AG09319 (cell line): ENCODE measurements around the gene PSMC3.

Experiments used
- DNase-seq: peaks from one replicate; pipeline ENCODE4 v3.0.0-alpha.2; 2010; ENCODE audit warnings: low read depth; ENCODE audit errors: extremely low read depth
- TF ChIP-seq, protein P1 (sequence below): IDR thresholded peaks from 2 replicates; pipeline ENCODE4 v1.5.1; 2011; ENCODE audit warnings: low read depth, mild to moderate bottlenecking, inconsistent platforms, low read length, moderate library complexity

Gene PSMC3

GRCh38 chr11:47384498-47384897, 41.7 kb downstream of the PSMC3 start:
- TF ChIP-seq, protein P1, sequence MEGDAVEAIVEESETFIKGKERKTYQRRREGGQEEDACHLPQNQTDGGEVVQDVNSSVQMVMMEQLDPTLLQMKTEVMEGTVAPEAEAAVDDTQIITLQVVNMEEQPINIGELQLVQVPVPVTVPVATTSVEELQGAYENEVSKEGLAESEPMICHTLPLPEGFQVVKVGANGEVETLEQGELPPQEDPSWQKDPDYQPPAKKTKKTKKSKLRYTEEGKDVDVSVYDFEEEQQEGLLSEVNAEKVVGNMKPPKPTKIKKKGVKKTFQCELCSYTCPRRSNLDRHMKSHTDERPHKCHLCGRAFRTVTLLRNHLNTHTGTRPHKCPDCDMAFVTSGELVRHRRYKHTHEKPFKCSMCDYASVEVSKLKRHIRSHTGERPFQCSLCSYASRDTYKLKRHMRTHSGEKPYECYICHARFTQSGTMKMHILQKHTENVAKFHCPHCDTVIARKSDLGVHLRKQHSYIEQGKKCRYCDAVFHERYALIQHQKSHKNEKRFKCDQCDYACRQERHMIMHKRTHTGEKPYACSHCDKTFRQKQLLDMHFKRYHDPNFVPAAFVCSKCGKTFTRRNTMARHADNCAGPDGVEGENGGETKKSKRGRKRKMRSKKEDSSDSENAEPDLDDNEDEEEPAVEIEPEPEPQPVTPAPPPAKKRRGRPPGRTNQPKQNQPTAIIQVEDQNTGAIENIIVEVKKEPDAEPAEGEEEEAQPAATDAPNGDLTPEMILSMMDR: no peak
- no peak for DNase-seq

- TF ChIP-seq, protein P1: no peak
- no peak for DNase-seq
Observed at GRCh38 chr11:47383071-47383470, 43.2 kb downstream of the PSMC3 start.

GRCh38 chr11:47380078-47380477, 46.2 kb downstream of the PSMC3 start:
- TF ChIP-seq, protein P1: no peak
- DNase-seq: no peak

- TF ChIP-seq, protein P1: no peak
- no peak for DNase-seq
Observed at GRCh38 chr11:47379317-47379716, 46.9 kb downstream of the PSMC3 start.

DNA sequence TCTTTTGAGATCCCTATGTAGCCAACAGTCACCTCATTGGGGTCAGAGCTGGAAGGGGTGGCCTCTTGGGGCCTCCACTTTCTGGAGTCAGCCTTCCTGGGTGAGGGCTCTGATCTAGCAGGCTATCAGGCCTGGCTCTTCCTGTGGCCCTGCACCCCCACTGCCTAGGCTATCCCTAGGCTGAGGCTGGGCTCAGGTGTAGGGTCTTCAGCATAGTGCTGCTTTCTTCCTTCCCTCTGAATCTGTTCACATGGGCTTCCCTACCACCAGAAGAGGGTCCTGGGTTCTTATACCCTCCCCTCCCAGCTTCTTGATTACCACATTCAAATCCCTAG, 47.4 kb downstream of the PSMC3 start:
- no peak for DNase-seq
- TF ChIP-seq, protein P1: no peak

DNA sequence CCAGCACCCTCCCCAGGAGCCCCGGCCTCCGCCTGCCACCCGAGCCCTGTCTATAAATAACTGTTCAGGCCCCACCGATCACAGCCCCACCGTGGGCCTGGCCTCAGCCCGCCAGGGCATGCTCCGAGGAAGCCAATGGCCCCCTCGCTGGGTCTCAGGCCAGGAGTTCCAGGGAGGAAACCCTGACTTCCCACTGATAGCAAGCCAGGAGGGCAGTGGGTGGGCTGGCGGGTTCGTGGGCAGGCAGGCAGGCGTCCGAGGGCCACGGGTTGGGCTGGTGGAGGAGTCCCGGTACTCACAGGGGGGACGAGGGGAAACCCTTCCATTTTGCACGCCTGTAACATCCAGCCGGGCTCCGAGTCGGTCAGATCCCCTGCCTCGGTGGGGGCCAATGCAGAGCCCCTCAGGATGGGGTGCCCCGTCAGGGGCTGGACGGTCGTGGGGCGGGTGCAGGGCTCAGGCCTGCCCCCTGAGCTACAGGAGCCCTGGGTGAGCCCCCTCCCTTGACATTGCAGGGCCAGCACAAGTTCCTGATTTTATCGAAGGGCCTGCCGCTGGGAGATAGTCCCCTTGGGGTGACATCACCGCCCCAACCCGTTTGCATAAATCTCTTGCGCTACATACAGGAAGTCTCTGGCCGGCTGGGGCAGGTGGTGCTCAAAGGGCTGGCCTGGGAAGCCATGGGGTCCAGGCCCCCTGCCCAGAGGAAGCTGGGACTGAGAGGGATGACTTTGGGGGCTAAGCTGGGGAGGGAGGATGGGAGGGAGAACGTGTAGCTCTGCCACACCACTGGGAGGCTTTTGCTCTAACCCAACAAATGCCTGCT, 48.0 kb downstream of the PSMC3 start, which contains the start of gene SPI1:
TSS of gene SPI1 (minus strand) at position 538 of the 826 bp plus-strand sequence. CDS start at position 344, 194 bp downstream.
- TF ChIP-seq, protein P1: no peak
- DNase-seq: no peak

DNA sequence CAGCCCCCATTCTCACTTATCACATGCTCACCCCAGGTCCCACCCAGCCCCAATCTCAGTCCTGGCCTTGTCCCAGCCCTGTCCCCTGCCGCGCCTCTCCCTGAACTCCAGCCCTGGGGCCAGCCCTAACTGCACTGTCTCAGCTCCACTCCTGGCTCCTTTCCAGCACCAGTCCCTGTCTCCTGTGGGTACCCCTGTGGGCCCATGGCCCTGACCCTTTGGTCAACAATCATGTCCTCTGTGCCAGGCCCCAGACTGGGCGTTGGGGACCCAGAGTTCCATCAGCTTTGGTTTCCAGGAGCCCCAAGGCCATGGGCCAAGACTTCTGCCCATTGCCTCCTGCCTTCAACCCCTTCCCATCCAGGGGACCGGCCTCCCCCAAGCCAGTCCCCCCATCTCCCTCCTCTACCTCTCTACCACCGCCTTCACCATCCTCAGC, 48.6 kb downstream of the PSMC3 start:
- no peak for DNase-seq
- TF ChIP-seq, protein P1: no peak
